ENCODE measurements around the gene CPT1A.

The CPT1A gene

DNA sequence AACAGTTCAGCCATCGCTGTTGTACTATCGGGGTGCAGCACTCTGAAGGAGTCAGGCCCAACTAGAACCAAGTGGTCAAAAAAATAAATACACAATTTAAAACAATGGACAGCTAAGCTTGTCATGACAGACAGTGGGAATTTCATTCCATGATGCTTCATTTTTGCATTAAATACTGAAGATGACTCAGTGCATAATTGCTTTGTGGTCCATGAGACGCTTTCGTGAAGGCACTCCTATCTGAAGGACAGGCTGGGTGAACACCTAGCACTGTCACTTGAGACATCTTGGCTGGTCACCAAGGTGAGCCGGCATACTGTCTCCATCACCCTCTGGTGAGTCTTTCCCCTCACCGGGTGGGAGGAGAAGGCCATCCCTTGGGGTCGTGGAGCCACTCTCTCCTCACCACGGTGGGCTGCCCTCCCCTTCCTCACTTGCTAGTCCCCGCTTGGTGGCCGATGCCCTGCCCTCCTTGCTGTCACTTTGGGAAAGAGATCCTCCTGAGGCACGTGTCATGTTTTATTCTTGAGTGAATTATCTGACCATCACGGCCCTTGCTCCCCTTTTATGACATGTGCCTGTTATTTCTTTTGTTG is 85.4 kb downstream of the CPT1A start:
- no peak for DNase-seq (ENCODE audit: low read depth)

DNA sequence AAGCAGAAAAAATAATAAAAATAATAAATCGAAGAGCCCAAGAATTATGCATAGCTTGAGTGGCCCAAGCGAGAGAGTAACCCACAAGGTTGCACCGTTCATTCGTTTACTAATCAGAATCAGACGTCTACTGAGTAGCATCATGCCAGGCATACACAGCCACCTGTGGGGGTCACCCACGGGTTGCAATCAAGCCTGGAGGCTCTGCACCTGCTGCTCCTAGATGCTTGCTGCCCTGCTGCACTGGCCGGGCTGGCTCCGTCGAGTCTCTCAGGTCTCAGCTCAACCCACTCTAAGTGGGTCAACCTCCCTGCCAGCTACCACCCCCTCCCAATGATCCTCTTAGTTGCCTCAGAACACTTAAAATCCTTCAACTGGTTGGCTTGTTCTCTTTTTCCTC is 88.4 kb downstream of the CPT1A start:
- no peak for DNase-seq (ENCODE audit: low read depth)

DNA sequence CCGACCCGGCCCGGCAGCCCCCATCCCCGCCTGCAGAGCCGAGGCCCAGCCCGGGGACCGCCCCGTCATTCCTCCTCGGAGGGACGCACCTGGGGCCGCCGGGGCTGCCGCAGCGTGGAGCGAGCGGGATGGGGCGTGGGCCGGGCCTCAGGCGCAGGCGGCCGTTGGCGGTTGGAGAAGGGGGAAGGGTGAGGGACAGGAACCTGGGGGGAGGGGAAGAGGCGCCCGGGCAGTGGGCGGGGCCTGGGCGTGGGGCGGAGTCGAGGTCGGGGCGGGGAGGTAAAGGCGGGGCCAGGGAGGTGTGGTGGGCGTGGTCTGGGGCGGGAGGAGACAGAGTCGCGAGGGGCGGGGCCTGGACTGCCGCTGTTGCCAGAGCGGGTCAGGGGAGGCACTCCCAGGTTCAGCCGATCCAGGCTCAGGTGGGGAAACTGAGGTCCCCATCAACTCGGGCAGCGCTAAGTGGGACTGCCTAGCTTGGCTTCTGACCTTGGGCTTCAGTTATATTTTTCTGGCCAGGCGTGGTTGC is 90.3 kb downstream of the CPT1A start, which contains the start of gene TESMIN:
TESMIN (minus strand) TSS at position 190 of the 526 bp plus-strand sequence. CDS start 860 bp downstream, outside the sequence.
- peak; percentile 91 for DNase-seq (ENCODE audit: low read depth)

DNA sequence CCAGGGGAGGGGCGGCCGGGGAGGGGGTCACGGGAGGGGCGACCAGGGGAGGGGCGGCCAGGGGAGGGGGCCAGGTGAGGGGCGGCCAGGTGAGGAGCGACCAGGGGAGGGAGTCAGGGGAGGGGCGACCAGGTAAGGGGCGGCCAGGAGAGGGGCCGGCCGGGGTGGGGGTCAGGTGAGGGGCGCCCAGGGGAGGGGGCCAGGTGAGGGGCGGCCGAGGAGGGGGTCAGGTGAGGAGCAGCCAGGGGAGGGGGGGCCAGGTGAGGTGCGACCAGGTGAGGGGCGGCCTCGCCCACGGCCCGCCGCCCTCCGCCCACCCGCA is 90.8 kb downstream of the CPT1A start:
- no peak for DNase-seq (ENCODE audit: low read depth)

DNA sequence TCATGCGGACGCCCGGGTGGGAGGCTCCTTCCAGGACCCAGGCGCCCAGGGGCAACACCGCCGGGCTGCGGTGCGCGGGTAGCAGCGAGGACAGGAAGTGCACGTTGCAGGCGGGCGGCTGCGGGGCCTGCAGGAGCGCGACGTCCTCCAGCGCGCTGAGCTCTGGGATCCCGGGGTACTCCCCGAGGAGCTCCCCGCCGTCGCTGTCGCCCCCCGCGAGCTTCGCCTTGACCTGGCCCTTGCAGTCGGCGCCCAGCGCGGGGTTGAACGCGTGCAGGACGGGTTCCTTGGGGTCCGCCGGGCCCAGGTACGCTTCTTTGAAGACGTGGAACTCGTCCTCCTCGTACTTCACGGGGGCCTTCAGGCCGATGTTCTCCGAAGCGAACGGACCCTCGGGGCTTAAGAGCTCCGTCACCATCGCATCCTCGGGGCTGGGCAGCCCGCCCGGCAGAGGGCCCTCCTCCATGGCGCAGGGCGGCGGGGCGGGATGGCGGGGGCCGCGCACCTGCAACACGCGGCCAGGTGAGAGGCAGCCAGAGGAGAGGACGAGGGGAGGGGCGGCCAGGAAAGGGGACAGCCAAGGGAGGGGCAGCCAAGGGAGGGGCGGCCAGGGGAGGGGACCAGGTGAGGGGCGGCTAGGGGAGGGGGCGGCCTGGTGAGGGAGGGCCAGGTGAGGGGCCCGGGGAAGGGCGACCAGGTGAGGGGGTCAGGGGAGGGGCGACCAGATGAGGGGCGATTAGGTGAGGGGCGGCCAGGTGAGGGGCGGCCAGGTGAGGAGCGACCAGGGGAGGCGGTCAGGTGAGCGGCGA is 91.3 kb downstream of the CPT1A start:
- peak; percentile 3 for DNase-seq (ENCODE audit: low read depth)

DNA sequence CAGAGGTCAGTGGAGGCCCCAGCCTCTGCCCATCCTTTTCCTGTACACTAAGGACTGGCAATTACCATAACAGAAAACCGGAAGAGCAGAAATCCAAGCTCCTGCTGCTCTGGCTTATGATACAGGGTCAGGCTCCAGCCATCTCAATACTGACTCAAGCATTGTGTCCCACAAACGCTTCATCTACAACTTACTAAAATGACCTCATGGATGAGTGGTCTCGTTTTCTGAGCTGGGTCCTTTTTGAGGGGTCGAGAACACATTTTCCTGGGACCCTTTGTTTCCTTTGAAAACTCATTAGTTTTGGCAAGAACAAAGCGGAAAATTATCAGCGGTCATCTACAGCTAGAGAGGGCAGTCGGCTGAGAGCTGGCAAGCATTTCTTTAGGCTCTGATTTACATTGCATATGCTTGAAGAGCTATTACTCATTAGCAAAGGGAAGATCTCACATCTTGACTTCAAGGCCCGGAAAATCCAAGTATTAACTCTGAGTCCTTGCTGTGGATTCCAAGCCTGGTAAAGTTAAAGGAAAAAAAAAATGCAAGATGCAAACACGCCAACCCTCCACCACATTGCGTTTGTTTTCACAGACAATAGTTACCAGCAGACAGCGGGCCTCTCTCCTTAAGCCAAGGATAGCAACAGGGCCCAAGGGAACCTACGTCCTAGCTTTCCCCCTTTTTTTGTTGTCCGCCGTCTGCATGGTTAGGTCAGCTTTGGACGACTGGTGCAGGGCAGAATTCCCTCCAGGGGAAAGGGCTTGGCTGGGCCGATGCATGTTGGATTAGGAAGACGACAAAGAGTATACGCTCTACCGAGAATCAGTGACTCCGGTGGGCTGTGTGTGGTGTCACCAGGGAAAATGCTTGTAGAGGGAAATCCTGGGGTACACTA is 92.2 kb downstream of the CPT1A start:
- no peak for DNase-seq (ENCODE audit: low read depth)

DNA sequence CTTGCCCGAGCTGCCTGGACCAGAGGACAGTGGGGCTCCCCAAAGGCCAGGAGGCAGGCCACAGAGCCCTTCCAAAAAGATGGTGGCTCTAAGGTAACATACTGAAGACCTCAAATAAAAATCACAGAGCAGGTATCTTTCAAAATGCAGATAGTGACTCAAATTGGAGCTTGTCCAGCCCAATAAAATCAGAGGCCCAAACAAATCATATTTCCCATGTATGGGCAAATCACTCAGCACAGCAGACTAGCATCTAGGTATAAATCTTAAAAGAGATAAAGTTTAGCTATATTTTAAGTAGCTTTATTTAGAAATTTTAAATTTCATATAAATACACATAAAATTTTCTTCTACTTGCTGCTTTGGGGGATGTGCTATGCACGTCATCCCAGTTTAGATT is 93.7 kb downstream of the CPT1A start:
- DNase-seq (ENCODE audit: low read depth), result no peak

DNA sequence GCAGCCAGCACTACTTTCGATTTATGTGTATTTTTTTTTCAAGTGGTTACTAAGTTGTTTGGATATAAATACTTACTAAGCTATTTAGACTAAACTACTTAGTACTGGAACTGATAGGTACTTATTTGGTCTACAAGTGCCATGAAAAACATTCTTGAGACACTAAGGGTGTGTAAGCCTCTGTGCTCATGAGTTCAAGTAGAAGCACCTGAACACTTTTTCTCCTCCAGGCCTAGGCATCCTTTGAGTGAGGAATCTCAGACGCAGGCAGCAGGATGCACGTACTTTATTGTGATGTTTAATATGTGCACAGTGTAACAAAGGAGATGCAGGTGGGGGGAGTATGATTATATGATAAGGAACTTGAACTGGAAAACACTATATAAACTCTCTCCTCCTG is 98.2 kb downstream of the CPT1A start:
- DNase-seq (ENCODE audit: low read depth), result no peak

DNA sequence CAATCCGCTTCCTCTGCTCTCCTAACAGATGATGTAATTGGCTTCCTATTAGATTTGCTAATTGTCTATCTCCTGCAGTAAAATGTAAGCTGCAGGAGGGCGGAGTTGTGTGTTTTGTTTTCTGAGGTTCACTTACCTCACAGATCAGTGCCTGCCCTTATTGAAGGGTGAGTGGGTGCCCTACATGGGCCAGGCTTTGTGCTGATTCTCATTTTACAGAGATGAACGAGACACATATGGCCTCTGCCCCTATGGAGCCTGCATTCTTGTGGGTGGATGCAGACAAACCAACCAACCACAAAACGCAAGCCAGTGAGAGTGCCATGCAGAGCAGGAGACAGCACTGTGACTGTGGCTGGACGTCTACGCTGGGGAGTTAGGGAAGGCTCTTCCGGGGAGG is 100.3 kb downstream of the CPT1A start:
- no peak for DNase-seq (ENCODE audit: low read depth)

DNA sequence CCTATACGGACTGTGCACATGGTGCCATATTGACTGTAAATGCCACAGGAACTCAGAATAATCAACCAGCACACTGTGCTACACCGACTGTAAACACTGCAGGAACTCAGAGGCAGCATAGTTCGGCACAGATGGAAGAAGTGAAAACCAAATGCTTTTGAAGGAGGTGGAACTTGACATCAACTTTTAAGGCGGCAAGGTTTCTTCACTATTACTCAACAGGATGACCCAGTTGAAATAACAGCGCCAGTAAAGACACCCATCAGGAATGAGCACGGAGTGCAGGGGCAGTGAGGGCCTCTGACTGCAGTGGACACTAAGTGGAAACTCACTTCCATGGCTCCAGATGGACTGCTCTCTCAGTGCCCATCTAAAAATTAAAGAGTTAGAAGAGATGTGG is 106.1 kb downstream of the CPT1A start:
- no peak for DNase-seq (ENCODE audit: low read depth)

DNA sequence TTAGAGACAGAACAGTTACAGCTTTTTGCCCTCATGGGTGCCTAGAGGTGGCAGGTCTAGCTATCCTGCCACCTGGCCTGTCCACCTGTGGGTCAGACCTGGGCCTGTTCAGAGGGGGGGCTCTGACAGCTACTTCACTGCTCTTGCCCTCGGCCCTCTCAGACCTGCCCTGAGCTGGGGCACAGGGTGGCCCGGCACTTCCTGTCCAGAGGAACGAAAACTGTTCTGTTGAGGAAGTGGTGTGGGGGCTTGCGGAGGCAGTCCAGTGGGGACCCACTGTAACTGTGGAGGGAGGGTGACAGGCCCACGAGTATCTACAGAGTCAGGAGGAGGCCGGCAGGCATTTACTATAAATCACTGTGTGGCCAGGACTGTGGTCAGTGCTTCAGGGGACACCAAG is 106.6 kb downstream of the CPT1A start:
- DNase-seq (ENCODE audit: low read depth), result no peak

DNA sequence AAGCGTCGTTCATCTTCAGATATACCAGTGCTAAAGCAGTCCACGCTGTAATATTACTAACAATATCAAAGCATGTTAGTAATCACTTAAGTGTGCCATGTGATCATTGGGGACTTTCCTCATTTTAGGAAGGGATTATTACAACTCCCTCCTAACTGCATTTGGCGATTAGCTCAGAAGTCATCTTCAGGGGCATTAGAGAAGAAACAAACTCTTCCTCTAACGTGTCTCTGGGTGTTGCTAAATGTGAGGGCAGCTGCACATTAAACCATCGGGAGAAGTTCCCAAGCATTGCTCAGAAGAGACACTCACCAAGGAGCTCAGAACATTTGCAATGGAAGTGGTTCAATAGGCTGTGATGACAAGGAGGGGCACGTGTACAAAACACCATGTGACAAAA is 107.6 kb downstream of the CPT1A start:
- no peak for DNase-seq (ENCODE audit: low read depth)

DNA sequence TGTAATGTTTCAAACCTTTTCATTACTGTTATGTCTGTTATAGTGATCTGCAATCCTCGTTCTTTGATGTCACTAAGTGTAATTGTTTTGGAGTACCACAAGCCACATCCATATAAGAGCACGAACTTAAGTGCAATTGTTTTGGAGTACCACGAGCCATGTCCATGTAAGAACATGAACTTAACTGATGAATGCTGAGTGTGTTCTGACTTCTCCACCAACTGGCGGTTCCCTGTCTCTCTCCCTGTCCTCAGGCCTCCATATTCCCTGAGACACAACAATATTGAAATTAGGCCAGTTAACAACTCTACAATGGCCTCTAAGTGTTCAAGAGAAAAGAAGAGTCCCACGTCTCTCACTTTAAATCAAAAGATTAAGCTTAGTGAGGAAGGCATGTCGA is 113.9 kb downstream of the CPT1A start:
- DNase-seq (ENCODE audit: low read depth), result no peak

DNA sequence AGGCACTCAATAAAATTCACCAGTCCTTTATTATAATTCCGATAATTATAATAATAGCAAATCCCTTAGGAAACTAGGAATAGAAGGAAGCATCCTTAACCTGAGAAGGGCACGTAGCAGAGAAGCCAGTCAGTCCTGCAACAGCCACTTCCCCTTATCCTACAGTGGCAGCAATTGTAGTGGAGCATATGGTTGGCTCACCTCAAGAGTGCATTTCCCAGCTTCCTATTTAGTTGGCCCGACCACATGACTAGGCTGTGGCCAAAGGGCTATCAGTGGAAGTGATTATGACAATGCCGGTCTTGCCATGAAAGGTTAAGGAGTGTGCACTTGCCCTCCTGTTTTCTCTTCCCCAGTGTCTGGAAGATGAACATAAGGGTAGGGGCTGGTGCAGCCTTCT is 117.4 kb downstream of the CPT1A start:
- DNase-seq (ENCODE audit: low read depth), result no peak

DNA sequence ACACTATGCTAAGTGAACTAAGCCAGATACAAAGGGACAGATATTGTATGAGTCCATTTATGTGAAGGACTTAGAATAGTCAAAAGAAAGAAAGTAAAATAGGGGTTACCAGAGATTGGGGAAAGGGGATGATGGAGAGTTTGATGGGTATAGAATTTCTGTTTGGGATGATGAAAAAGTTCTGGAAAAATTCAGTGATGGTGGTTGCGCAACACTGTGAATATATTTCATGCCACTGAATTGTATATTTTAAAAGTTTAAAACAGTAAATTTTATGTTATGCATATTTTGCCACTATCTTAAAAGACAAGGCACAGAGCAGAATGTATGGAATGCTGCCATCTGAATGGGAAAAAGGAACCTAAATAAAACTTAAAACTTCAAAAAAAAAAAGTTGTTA is 119.6 kb downstream of the CPT1A start:
- no peak for DNase-seq (ENCODE audit: low read depth)

DNA sequence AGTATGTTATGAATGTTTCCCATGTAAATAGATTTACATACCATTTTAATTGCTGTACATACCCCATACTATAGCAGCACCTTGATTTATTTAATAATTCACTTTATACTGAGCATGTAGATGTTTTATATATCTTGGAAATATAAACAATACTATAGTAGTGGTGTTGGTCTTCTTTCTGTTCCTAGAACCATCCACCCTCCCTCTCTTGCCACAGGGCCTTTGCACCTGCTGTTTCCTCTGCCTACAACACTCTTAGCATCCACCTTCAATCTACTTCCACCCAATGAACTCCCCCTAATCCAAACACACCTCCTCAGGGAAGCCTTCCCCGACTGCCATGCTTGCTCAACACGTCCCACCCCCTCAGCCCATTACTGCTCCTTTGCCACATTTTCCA is 120.6 kb downstream of the CPT1A start:
- DNase-seq (ENCODE audit: low read depth), result no peak

DNA sequence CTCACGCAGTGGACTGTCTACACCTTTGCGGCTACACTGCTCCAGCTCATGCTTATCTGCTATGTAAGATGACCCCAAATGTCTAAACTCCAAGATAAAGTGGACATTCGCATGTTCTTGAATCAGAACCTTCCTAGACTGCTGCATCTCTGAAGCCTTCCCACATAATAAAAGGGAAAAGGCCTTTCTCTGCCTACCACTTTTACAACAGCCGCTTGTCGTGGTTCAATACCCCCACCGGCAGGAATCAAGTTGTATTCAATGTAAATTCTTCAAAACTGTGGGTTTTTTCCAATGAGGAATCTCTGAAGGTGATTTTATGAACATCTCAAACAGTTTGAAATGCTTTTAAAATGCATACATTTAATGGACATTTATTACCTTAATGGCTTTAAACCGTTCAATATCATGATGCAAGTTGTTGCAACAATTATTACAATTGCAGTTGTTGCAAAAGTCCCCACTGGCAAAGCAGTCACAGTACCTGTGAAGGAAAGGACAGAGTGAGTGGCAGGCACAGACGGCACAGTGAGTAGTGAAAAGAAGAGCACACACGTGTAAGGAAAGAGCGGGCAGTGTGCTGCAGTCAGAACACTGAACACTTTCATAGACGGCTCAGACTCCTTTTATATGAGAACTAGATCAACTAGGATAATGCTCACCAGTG is 126.1 kb downstream of the CPT1A start:
- DNase-seq (ENCODE audit: low read depth), result no peak

DNA sequence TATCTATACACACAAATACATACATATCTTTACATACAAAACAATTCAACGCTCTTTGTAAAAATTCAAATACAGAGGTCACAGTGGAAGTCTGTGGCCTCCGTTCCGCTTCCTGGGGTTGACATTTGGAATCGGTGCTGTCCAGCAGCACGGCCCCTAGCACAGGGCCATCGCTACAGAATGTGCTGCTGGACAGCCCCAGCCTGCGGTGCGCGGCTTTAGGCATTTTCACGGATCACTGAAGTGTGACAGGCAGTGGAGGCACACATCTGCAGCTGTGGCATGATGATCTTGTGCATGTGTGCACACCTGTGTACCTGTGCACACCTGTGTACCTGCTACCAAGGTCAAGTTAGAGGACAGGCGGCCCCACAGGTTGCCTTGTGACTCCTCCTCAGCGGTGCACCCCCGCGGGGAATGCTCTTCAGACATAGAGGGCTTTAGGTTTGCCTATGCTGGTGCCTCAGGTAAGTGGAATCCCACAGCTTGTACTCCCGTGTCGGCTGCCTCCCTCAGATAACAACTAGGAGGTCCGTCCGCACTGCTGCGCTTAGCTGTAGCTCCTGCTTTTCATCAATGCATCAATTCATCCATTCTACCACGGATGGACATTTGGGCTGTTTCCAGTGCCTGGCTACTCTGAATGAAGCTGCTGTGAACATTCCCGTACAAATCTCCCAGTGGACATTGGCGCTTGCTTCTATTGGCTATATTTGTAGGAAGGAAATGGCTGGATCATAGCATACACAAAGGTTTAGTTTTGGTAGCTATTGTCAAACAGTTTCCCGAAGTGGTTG is 127.5 kb downstream of the CPT1A start:
- no peak for DNase-seq (ENCODE audit: low read depth)

DNA sequence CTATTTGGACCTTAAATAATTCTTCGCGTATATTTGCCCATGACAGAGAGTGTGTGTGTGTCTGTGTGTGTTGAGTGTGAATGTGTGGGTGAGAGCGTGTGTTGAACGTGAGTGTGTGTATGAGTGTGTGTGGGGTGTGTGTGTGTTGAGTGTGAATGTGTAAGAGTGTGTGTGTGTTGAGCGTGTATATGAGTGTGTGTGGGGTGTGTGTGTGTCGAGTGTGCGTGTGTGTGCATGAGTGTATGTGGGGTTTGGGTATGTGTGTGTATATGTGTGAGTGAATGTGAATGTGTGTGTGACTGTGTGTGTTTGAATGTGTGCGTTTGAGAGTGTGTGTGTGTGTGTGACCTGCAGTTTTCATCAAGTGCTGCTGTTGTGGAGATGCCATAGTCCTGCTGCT is 130.6 kb downstream of the CPT1A start:
- DNase-seq (ENCODE audit: low read depth), result no peak

DNA sequence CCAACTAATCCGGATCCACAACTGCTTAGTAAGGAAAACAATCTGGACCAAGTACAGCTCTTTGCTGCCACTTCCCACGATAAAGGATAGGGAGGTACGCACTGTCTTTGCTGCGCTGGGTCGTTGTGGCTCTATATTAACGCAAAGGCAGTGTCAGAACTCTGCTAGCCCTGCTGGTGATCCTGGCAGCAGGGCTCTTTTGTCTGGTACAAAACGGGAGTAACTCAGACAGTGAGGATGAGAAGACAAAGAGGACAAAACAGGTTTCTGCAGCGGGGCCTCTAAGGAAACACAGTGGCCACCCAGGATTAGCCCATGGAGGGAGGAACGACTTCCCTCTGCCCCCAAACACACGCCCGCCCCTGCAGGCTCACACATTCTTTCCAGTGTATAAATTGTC is 131.3 kb downstream of the CPT1A start:
- no peak for DNase-seq (ENCODE audit: low read depth)

DNA sequence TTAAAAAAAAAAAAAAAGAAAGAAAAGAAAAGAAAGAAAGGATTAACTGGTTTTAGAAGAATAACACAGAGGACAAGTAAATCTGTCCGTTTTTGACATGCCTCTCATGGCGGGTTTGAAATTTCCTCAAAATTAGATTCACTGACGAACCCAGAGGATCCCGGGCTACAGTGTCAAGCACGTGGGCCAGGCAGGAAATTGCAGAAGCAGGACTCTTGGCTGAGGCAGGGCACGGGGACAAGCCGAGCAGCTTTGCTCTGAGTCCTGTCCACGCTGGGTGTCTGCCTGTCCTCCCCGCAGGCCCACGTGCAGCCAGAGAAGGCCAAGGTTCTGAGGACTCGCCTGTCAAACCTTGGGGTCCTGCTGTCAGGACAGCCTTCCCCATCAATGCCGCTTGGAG is 132.7 kb downstream of the CPT1A start:
- no peak for DNase-seq (ENCODE audit: low read depth)
